Right renal pelvis (tissue), 4 donors: ENCODE results near the gene C16orf82. TPM values are rescaled to one million over a fixed set of nuclear protein-coding genes. Genes with fewer than 3 reads are reported as not detected.
"Not testable (repeated sequence)": the region's sequence is repeated elsewhere in the genome, so short reads cannot be mapped to it uniquely, and the experiment has no call there.

Experiments used
- DNase-seq, 4 donors: peaks; one replicate each; pipeline ENCODE4 v3.0.0-alpha.2; 2013; ENCODE audit warnings: low read depth in 4 of 4, low spot score in 3 of 4, missing footprints in 1 of 4
- polyA plus RNA-seq, 4 donors: library from polyadenylated mRNA; unstranded; fragments of 120-200 nt; gene quantifications; one replicate each; pipeline ENCODE4 v1.2.1, GENCODE V29; 2013; ENCODE audit not compliant: insufficient read length in 4 of 4

C16orf82 gene
- polyA plus RNA-seq, 4 donors = 0.03 TPM; not detected in 3

GRCh38 chr16:27086031-27086430, 19.3 kb downstream of the C16orf82 start:
- DNase-seq = not testable (repeated sequence)

GRCh38 chr16:27088216-27088615, 21.5 kb downstream of the C16orf82 start:
- DNase-seq = no peak

- no peak for DNase-seq
Measured at GRCh38 chr16:27096375-27096774, 29.6 kb downstream of the C16orf82 start.

GRCh38 chr16:27097800-27098230, 31.1 kb downstream of the C16orf82 start:
- no peak for DNase-seq

- DNase-seq = no peak
Measured at GRCh38 chr16:27098366-27099049, 31.8 kb downstream of the C16orf82 start.

- DNase-seq = no peak
Measured at GRCh38 chr16:27102701-27103575, 36.2 kb downstream of the C16orf82 start.

- DNase-seq = no peak
Measured at GRCh38 chr16:27103954-27104353, 37.2 kb downstream of the C16orf82 start.

- no peak for DNase-seq
Measured at GRCh38 chr16:27106305-27106704, 39.6 kb downstream of the C16orf82 start.

- DNase-seq = no peak
Measured at GRCh38 chr16:27107185-27107592, 40.5 kb downstream of the C16orf82 start.

GRCh38 chr16:27108051-27108770, 41.5 kb downstream of the C16orf82 start:
- no peak for DNase-seq

GRCh38 chr16:27108826-27109665, 42.3 kb downstream of the C16orf82 start:
- no peak for DNase-seq

- DNase-seq = peak; percentile 73 to 83 (median 74)
Measured at GRCh38 chr16:27109666-27110523, 43.2 kb downstream of the C16orf82 start.

GRCh38 chr16:27110524-27110896, 43.8 kb downstream of the C16orf82 start:
- no peak for DNase-seq

GRCh38 chr16:27111486-27111885, 44.8 kb downstream of the C16orf82 start:
- no peak for DNase-seq

- DNase-seq = no peak
Measured at GRCh38 chr16:27112093-27112811, 45.5 kb downstream of the C16orf82 start.

GRCh38 chr16:27113341-27113841, 46.7 kb downstream of the C16orf82 start:
- DNase-seq = no peak

GRCh38 chr16:27114006-27114405, 47.3 kb downstream of the C16orf82 start:
- DNase-seq = no peak

GRCh38 chr16:27118526-27118925, 51.8 kb downstream of the C16orf82 start:
- no peak for DNase-seq
